Non-pigmented ciliary epithelial cell (primary cell): Measurements from ENCODE around the gene NAGS.
"Not testable (repeated sequence)": the region's sequence is repeated elsewhere in the genome, so short reads cannot be mapped to it uniquely, and the experiment has no call there.

Source experiments
- DNase-seq: peaks from one replicate; pipeline ENCODE4 v3.0.0-alpha.2; 2010; ENCODE audit warnings: low read depth

Gene NAGS

GRCh38 chr17:44004077-44004760 lies at the start of gene NAGS:
Gene NAGS, plus strand, starts transcription at chr17:44004622. Its CDS starts 42 bp downstream, at chr17:44004664.
- DNase-seq: no peak

- no peak for DNase-seq
Measured at GRCh38 chr17:43956222-43956621, 48.2 kb upstream of the NAGS start.

- no peak for DNase-seq
Measured at GRCh38 chr17:43958748-43959352, 45.6 kb upstream of the NAGS start.

- DNase-seq: not testable (repeated sequence)
Measured at GRCh38 chr17:43961292-43961691, 43.1 kb upstream of the NAGS start.

- DNase-seq: no peak
Measured at GRCh38 chr17:43961954-43962353, 42.5 kb upstream of the NAGS start.

- no peak for DNase-seq
Measured at GRCh38 chr17:43962479-43962878, 41.9 kb upstream of the NAGS start.

- no peak for DNase-seq
Measured at GRCh38 chr17:43966276-43966675, 38.1 kb upstream of the NAGS start.

GRCh38 chr17:43967251-43967875 lies 37.1 kb upstream of the NAGS start:
- no peak for DNase-seq

GRCh38 chr17:43970366-43970765 lies 34.1 kb upstream of the NAGS start:
- DNase-seq: no peak

GRCh38 chr17:43971436-43971835 lies 33.0 kb upstream of the NAGS start:
- DNase-seq: not testable (repeated sequence)

- DNase-seq: not testable (repeated sequence)
Measured at GRCh38 chr17:43972444-43973212, 31.8 kb upstream of the NAGS start.

GRCh38 chr17:43974382-43975266 lies 29.8 kb upstream of the NAGS start:
- DNase-seq: no peak

GRCh38 chr17:43975898-43976297 lies 28.5 kb upstream of the NAGS start:
- no peak for DNase-seq

GRCh38 chr17:43976963-43977837 lies 27.2 kb upstream of the NAGS start:
- DNase-seq: no peak

- DNase-seq: no peak
Measured at GRCh38 chr17:43978078-43978477, 26.3 kb upstream of the NAGS start.

- no peak for DNase-seq
Measured at GRCh38 chr17:43979011-43979410, 25.4 kb upstream of the NAGS start.

GRCh38 chr17:43979671-43980070 lies 24.8 kb upstream of the NAGS start:
- DNase-seq: no peak

GRCh38 chr17:43982171-43982570 lies 22.3 kb upstream of the NAGS start:
- no peak for DNase-seq

GRCh38 chr17:43983196-43983514 lies 21.3 kb upstream of the NAGS start:
- no peak for DNase-seq

GRCh38 chr17:43983515-43984411 lies 20.7 kb upstream of the NAGS start:
- DNase-seq: no peak
